ENCODE data around the gene UQCRFS1.

UQCRFS1 gene

DNA sequence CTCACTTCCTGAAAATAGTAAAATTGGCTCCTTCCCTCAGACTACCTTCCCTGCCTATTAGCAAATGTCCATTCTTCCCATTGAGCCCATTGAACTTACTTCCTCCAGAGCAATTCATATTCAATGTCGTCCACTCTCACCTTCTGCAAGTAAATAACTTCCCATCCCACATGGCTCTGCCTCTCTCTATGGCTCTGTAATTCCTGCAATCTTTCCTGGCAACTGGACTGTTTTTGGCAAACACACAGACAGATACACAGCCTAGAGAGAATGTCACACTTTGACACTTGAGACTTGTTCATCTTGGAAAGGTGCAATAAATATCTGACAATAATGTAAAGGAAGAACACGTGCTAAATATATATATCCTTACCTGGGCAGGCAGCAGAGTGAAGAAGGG is 18.3 kb downstream of the UQCRFS1 start:
- no peak overlapping the region for H3K27ac ChIP-seq
- TF ChIP-seq, protein P1, sequence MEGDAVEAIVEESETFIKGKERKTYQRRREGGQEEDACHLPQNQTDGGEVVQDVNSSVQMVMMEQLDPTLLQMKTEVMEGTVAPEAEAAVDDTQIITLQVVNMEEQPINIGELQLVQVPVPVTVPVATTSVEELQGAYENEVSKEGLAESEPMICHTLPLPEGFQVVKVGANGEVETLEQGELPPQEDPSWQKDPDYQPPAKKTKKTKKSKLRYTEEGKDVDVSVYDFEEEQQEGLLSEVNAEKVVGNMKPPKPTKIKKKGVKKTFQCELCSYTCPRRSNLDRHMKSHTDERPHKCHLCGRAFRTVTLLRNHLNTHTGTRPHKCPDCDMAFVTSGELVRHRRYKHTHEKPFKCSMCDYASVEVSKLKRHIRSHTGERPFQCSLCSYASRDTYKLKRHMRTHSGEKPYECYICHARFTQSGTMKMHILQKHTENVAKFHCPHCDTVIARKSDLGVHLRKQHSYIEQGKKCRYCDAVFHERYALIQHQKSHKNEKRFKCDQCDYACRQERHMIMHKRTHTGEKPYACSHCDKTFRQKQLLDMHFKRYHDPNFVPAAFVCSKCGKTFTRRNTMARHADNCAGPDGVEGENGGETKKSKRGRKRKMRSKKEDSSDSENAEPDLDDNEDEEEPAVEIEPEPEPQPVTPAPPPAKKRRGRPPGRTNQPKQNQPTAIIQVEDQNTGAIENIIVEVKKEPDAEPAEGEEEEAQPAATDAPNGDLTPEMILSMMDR (conservative IDR thresholded peaks at IDR 0.05): no peak

DNA sequence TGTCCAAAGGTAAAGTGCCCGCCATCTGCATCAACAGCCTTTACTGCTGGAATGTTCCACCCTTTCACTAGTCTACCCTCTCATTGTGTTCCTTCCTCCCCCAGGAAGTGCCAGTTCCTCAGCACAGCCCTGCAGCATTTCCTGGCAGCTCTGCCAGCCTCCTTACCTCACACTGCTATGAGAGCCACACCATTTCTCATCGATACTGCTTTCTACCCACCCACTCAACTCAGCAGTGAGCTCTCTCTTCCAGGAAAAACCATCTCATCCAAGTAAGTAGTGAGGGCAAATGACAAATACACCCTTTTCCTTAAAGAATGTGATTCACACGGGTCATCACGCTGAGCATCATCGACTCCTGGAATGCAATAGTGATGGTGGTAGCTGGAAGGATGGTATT is 19.8 kb downstream of the UQCRFS1 start:
- no peak for TF ChIP-seq ZFX (IDR thresholded peaks at IDR 0.05)
- TF ChIP-seq, protein P1 (conservative IDR thresholded peaks at IDR 0.05): no peak
- H3K27ac ChIP-seq: no peak overlapping the region

DNA sequence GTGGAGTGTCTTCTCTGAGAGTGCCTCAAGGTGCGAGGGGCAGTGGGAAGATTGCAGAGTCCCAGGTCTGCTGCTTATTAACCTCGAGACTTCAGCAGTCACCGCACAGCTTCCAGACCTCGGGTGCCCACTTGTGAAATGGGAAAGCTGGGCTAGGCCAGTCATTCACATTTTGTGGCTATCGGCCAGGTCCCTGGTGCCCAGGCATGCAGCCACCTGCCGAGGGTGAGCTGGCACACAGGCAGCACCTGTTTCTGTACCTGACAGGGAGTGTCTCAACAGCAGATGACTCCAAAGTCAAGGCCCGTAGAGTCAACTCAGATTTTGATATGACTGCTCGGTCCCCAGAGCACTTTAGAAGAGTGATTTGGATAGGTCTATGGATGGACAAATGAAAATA is 21.9 kb downstream of the UQCRFS1 start:
- no peak for TF ChIP-seq ZFX (IDR thresholded peaks at IDR 0.05)
- TF ChIP-seq, protein P1 (conservative IDR thresholded peaks at IDR 0.05): no peak
- no peak overlapping the region for H3K27ac ChIP-seq

DNA sequence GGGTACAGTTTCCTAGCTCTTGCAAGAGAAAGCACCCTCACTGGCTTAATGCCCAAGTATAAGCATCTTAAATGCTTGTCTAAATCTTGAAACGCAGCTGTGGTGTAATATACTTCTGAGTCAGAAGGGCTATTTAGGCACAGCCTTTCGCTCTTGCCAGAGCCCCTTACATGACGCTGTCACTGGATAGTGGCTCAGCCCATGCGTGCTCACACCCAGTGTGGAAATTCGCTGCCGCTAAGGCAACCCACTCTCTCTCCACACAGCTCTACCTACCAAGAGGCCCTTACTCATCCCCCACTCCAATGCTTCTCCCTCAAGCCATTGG is 24.0 kb downstream of the UQCRFS1 start:
- no peak overlapping the region for H3K27ac ChIP-seq
- no peak for TF ChIP-seq ZFX (IDR thresholded peaks at IDR 0.05)
- TF ChIP-seq, protein P1 (conservative IDR thresholded peaks at IDR 0.05): no peak

DNA sequence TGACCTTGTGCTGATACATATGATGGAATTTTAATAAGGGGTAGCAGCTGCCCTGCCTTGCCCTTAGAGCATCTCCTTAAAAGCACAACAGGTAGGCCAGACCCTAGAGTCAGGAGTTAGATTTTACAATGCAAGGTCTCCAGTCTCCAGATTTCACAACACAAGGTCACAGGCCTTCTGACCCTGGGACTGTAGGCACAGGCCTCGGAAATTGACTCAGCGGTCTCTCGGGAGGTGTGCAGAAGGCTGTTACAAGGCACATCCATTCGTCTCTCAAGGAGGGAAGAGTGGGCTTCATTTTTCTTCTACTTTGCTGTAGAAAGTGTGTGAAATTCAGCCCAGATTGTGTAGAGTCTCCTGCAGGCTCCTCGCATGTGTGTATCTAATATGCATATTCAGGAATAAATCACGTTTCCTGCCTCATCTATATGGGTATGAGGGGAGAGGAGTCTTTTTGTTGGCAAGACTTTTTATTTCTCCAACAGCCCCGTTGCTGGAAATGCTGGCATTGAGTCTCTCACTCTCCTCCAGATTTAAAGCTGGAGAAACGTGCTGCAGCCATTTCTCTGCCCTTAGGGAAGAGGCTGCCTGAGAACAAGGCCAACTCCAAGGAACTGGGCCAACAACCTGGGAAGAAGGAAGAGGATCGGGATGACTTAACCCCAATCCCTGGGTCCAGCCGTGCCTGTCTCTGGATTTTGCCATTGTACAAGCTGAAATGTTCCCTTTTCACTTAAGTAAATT is 24.5 kb downstream of the UQCRFS1 start:
- H3K27ac ChIP-seq: no peak overlapping the region
- TF ChIP-seq, protein P1 (conservative IDR thresholded peaks at IDR 0.05): no peak
- TF ChIP-seq ZFX (IDR thresholded peaks at IDR 0.05): no peak

DNA sequence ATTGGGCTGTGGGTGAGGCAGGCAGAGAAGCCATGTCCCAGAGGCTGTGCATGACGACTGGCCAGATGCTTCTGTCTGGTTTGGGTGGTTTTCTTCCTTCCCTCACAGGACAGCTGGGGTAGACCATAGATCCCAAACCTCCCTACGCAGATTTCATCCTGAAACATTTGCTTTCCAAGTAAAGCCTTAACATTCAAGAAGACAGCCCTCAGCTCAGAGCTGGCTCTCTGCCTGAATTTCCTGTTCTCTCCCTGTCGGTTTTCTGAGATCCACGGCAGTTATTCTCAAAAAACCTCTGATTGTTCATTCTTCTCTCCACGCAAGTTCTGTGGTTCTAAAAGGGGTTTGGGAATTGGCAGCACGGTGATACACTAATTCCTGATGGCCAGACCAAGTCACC is 25.3 kb downstream of the UQCRFS1 start:
- TF ChIP-seq, protein P1 (conservative IDR thresholded peaks at IDR 0.05): no peak
- TF ChIP-seq ZFX (IDR thresholded peaks at IDR 0.05): no peak
- H3K27ac ChIP-seq: no peak overlapping the region

DNA sequence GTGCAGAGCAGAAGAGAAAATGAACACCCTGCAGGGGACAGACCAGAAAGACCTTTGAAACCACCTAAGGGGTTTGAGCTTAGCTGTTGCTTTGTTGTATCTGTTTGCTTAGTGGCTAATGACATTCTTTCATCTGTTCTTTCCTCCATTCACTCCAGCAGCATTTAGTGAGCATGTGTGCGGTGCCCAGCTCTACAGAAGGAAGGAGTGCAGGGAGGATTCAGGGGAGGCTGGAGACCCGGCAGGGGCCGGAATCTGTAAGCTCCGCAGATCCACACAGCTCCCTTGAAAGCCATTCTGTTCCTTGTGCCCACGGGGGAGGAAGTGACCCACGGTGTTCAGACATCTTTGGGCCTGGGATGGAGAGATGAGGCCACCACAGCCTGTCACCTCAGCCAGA is 27.5 kb downstream of the UQCRFS1 start:
- H3K27ac ChIP-seq: no peak overlapping the region
- TF ChIP-seq, protein P1 (conservative IDR thresholded peaks at IDR 0.05): no peak
- no peak for TF ChIP-seq ZFX (IDR thresholded peaks at IDR 0.05)

Measured in C4-2B (cell line).